Measurements from ENCODE around the gene ZNF407. TPM values are rescaled to one million over a fixed set of nuclear protein-coding genes. Genes with fewer than 3 reads are reported as not detected.
"Not testable (repeated sequence)": the region's sequence is repeated elsewhere in the genome, so short reads cannot be mapped to it uniquely, and the experiment has no call there.

The ZNF407 gene
- total RNA-seq, 1 donor from 2014 or later = 16.1 TPM

- TF ChIP-seq CTCF (IDR thresholded peaks at IDR 0.05) = no peak
- H3K4me1 ChIP-seq = no peaks in the 10 kb centered on the region
- no peak overlapping the region for H3K4me3 ChIP-seq
- intact Hi-C loops (cut with DNase I) = no loop called here
- DNase-seq (no peak), ATAC-seq (no peak)
- H3K27ac ChIP-seq = no peak overlapping the region
- no peaks in the 10 kb centered on the region for H3K36me3 ChIP-seq
- H3K9me3 ChIP-seq = no peaks in the 10 kb centered on the region
- H3K27me3 ChIP-seq (ENCODE audit: low read depth) = no peaks in the 10 kb centered on the region
These were observed 504.2 kb downstream of the ZNF407 start for GRCh38 chr18:75101916-75102315.

- H3K4me1 ChIP-seq; ATAC-seq; DNase-seq; intact Hi-C loops (cut with DNase I); H3K4me3 ChIP-seq; H3K27me3 ChIP-seq (ENCODE audit: low read depth); H3K9me3 ChIP-seq; H3K36me3 ChIP-seq; H3K27ac ChIP-seq: not testable (repeated sequence)
These were observed 506.4 kb downstream of the ZNF407 start for GRCh38 chr18:75104029-75104428.

DNA sequence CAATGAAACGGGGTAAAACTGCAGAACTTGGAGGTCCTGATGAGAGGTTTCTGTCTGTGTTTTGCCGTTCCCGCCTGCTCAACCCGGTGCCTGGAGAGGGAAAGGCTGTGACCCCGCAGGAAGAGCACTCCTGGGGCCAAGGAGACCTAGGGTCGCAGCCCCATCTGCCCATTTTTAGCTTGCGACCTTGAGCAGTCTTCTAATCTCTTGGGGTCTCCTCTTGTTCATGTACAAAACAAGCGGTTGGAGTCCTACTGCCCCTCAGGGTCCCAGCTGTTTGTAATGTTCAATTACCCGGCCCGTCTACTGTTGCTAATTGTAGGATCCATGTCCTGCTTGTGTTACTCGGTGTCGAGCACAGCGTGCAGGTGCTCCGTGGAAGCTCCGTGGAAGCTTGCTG is 506.8 kb downstream of the ZNF407 start:
- DNase-seq (no peak), ATAC-seq (no peak)
- intact Hi-C loops (cut with DNase I) = no loop called here
- H3K27ac ChIP-seq = no peak overlapping the region
- TF ChIP-seq CTCF (IDR thresholded peaks at IDR 0.05) = no peak
- H3K4me1 ChIP-seq = no peaks in the 10 kb centered on the region
- no peaks in the 10 kb centered on the region for H3K36me3 ChIP-seq
- no peaks in the 10 kb centered on the region for H3K27me3 ChIP-seq (ENCODE audit: low read depth)
- no peaks in the 10 kb centered on the region for H3K9me3 ChIP-seq
- H3K4me3 ChIP-seq = no peak overlapping the region

DNA sequence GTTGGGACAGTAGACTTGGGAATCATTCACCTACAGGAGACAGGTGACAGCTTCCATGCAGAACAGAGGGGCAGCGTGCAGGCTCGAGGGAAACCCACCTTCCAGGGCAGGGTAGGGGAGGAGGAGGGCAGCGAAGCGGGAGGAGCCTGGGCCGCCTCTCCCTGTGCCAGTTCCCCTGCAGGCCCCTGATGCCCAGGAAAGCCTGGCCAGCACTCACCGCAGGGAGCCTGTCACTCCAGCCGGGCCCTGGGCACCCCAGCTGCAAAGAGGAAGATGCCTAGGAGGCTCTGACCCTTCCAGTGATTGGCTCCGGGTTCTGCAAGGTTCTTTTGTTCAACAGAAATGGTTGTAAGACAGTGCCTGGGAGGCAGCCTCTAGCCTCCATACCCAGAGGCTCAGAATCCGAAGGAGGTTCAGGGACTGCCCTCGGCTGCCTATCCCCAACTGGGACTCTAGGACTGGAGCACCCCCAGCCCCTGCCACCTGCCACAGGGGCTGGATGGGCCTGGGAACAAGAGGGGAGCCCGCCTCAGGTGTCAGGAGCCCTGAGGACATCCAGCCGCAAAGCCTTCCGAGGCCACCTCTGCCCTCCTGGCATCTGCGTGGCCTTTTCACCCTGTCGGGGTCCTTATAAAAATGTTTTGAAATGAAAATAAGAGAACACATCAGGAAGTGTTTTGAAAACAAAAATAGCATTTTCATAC is 508.0 kb downstream of the ZNF407 start:
- no peaks in the 10 kb centered on the region for H3K27me3 ChIP-seq (ENCODE audit: low read depth)
- H3K27ac ChIP-seq = no peak overlapping the region
- ATAC-seq (no peak), DNase-seq (no peak)
- no peaks in the 10 kb centered on the region for H3K9me3 ChIP-seq
- intact Hi-C loops (cut with DNase I) = no loop called here
- H3K4me1 ChIP-seq = no peaks in the 10 kb centered on the region
- H3K36me3 ChIP-seq = no peaks in the 10 kb centered on the region
- H3K4me3 ChIP-seq = no peak overlapping the region
- no peak for TF ChIP-seq CTCF (IDR thresholded peaks at IDR 0.05)

DNA sequence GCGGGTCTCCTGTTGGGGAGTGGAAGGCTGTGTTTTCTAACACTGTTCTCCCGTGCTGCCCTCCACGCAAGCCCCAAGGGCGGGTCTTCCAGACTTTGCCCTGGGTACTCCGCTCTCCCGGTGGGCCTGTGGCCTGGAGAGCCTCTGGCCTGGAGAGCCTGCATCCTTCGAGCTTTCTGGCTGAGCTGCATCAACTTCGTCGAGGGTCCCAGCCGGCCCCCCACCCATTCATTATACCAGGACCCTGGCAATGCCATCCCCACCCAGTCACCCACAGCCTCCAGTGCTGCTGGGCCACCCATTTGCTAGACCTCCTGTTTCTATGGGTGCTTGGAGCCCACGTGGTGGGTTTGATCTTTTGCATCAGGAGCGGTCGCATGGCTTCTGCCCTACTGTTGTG is 509.1 kb downstream of the ZNF407 start:
- intact Hi-C loops (cut with DNase I) = no loop called here
- no peak for ATAC-seq
- Histone ChIP-seq H3K27me3 (ENCODE audit: low read depth) (no peaks in the 10 kb centered on the region), H3K4me1 (no peaks in the 10 kb centered on the region), H3K27ac (no peak overlapping the region), H3K9me3 (no peaks in the 10 kb centered on the region), H3K36me3 (no peaks in the 10 kb centered on the region), H3K4me3 (no peak overlapping the region)
- no peak for TF ChIP-seq CTCF (IDR thresholded peaks at IDR 0.05)
- no peak for DNase-seq

DNA sequence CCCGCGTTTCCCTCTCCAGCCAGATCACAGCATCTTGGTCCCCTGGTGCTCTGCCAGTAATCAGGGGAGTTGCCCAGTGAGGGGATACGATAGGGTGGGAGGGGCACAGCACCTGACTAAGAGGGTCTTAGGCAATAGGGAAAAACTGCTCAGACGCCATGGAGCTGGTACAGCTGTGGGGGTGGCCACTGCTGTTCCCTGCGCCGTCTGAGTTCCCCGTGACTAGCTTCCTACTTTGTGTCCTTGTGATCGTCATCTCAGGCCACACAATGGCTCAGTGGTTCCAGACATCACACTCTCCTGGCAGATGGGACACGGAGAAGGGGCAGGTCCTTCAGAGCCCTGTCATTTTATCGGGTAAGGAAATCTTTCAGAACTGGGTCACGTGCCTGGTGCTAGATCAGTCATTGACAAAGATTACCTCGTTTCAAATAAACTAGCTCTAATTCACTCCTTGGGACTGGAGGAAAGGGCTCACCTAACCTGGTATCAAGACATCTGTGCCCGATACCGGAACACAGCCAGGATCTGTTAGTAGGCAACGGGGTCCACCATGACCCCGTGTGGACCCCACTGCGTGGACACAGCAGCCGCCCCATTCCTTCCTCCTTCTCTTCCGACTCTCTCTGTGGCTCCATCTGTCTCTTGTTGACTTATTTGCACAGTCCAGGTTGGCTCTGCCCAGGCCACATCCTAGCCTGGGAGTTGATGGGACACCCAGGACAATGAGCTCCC is 509.7 kb downstream of the ZNF407 start:
- Histone ChIP-seq H3K36me3 (no peaks in the 10 kb centered on the region), H3K27me3 (ENCODE audit: low read depth) (no peaks in the 10 kb centered on the region), H3K4me3 (no peak overlapping the region), H3K27ac (no peak overlapping the region), H3K9me3 (no peaks in the 10 kb centered on the region), H3K4me1 (no peaks in the 10 kb centered on the region)
- DNase-seq (no peak), ATAC-seq (no peak)
- TF ChIP-seq CTCF (IDR thresholded peaks at IDR 0.05) = no peak
- intact Hi-C loops (cut with DNase I) = no loop called here
